22Rv1 (cell line): ENCODE results near the gene PDZD4.

Experiments used
- H3K27ac ChIP-seq: fragments of 450-650 bp; 2 replicates; pipeline ENCODE4 v1.5.1; 2017
- ZFX ChIP-seq: fragments of 450-650 bp; IDR thresholded peaks from 2 replicates; pipeline ENCODE4 v1.6.1; 2017; ENCODE audit warnings: antibody characterized with exemption, borderline replicate concordance
- TF ChIP-seq, protein P1 (sequence below): fragments of 450-650 bp; IDR thresholded peaks from 2 replicates; pipeline ENCODE4 v1.5.1; 2017; ENCODE audit warnings: mild to moderate bottlenecking

PDZD4 gene

DNA sequence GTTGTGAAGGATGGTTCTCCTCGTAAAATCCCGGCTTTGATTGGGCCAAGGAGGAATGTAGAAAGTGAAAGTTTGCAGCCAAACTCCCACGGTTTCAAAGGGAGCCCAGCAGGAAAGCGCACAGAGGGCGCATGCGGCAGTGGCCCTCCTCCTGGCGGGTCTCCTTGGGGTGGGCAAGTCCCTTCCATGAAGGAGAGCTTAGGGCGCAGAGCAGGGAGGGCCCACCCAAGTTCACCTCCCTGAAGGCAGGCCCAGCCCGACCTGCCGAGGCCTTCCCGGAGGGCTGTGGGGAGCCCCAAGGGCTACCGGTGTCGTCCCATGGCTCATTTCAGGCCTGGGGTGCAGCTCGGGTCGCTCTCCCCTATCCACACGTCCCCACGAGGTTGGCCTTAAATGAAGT lies 2.0 kb downstream of the PDZD4 start:
- TF ChIP-seq, protein P1, sequence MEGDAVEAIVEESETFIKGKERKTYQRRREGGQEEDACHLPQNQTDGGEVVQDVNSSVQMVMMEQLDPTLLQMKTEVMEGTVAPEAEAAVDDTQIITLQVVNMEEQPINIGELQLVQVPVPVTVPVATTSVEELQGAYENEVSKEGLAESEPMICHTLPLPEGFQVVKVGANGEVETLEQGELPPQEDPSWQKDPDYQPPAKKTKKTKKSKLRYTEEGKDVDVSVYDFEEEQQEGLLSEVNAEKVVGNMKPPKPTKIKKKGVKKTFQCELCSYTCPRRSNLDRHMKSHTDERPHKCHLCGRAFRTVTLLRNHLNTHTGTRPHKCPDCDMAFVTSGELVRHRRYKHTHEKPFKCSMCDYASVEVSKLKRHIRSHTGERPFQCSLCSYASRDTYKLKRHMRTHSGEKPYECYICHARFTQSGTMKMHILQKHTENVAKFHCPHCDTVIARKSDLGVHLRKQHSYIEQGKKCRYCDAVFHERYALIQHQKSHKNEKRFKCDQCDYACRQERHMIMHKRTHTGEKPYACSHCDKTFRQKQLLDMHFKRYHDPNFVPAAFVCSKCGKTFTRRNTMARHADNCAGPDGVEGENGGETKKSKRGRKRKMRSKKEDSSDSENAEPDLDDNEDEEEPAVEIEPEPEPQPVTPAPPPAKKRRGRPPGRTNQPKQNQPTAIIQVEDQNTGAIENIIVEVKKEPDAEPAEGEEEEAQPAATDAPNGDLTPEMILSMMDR, result no peak
- no peak for TF ChIP-seq ZFX
- H3K27ac ChIP-seq, result no peak overlapping the region

DNA sequence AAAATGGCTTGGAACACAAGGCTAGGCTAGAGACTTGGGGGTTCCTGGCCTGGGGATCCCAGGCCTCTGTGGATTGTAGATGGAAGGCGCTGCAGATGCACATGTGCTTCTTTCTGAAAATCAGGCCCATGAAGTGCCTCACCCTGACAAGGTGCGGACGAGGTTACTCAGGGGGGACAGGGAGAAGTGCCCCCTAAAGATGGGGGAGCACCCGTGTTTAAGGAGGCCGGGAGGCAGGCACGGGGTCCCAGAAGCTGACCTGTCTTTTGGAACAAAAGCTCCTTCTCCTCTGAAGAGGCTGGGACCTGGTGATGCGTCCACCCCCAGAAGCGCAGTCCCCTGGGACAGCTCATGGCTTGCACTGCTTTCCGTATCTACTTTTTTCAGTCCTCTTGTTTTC lies 2.4 kb downstream of the PDZD4 start:
- TF ChIP-seq ZFX, result no peak
- TF ChIP-seq, protein P1, result no peak
- H3K27ac ChIP-seq, result no peak overlapping the region

DNA sequence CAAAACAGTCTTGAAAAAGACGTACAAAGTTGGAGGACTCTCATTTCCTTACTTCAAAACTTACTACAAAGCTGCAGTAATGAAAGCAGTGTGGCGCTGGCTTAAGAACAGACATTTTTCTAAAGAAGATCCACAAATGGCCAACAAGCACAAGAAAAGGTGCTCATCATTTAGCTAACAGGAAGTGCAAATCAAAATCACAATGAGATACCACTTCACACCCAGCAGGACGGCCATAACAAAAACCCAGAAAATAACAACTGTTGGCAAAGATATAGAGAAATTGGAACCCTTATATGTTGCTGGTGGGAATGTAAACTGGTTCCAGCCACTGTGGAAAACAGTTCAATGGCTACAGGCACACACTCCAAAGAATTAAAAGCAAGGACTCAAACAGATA lies 3.3 kb downstream of the PDZD4 start:
- TF ChIP-seq, protein P1, result no peak
- TF ChIP-seq ZFX, result no peak
- H3K27ac ChIP-seq, result no peak overlapping the region

DNA sequence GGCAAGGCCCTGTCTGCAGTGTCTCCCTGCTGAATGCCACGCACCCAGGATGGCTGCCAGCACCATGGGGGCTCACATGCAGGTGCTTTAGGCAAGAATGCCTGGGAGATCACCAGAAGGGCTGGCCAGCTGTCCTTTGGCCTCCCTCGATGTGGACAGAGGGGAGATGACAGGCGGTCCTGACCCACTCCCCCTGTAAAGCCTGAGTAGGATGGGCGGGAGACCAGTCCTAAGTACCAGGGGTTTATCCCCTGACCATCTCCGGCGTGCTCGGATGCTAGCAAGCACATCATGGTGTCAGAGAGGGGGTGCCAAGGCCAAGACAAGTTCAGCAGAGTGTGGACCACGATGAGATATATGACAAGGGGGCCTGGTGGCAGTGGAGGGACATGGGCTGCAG lies 5.3 kb downstream of the PDZD4 start:
- TF ChIP-seq ZFX, result no peak
- TF ChIP-seq, protein P1, result no peak

DNA sequence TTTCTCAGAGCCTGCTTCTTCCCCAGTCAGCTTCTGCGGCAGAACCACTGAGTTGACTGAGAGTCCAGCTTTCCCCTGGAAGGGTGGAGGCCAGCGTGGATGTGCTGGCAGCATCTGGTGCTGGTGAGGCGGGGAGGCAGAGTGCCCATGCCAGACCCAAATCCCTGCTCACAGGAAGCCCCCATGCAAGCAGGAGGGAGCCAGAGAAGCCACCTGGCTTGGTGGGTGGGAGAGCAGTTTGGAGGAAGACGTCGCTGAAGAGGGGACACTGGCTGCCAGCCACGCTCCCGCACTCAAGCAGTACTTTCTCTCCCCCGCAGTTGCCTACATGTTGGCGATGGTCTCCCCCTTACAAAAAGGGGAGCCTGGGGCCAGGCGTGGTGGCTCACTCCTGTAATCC lies 6.0 kb downstream of the PDZD4 start:
- H3K27ac ChIP-seq, result no peak overlapping the region
- TF ChIP-seq ZFX, result no peak
- TF ChIP-seq, protein P1, result no peak

More for the DNA sequence above, 5.3 kb downstream of the PDZD4 start:
- H3K27ac ChIP-seq, result no peak overlapping the region

DNA sequence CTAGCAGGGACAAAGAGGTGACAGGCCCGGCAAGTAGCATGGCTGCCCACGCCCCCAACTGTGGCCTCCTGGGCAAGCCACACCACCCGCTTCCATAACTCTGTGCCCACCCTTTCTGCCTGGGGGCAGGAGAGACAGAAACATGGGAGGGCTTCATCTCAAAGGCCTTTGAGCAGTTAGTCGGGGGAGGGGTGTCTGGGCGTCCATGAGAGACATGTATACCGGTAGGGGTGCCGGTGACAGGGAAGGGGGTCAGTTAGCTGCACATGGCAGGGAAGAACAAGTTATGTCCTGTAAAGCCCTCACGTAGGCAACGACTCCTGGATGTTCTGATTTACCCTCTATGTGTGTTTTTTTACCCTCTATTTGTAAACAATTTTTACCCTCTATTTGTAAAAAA lies 9.3 kb downstream of the PDZD4 start:
- no peak overlapping the region for H3K27ac ChIP-seq
- TF ChIP-seq, protein P1, result no peak
- no peak for TF ChIP-seq ZFX

DNA sequence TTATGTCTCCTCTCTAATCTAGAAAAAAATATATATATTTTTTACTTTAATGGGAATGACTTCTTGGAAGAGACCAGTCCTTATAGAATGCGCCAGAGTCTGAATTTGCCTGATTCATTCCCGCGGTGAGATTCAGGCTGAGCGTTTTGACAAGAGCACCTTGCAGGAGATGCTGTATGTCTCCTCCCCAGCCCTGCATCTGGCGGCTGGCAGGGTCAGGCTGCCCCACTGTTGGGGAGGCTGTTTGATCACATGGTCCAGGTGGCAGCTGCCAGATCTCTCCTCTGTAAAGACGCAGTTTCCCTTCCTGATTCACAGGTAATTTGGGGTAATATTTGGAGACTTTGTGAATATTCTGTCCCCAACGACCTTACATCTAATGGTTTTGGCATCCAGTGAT lies 9.7 kb downstream of the PDZD4 start:
- no peak overlapping the region for H3K27ac ChIP-seq
- no peak for TF ChIP-seq ZFX
- TF ChIP-seq, protein P1, result no peak
